ENCODE results near the gene PI3.
"Not testable (repeated sequence)": the region's sequence is repeated elsewhere in the genome, so short reads cannot be mapped to it uniquely, and the experiment has no call there.

The PI3 gene

DNA sequence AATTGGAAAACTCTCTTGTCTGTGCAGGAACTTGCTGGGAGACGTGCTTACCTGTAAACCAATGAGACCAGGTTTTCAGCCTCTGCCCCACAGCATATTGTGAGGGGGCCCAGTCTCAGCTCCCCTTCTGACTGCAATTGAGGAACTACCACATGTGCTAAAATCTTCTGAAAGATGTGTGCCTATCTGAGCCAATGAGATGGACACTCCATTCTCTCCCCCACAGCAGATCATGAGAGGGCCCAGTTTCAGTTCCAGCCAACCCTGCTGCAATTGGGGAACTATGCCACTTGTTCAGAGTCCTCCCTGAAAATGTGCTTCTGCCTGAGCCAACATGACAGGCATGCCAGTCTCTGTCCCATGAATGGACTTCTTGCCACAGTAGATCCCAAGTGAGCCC is 20.9 kb upstream of the PI3 start:
- TF ChIP-seq EZH2 (IDR thresholded peaks at IDR 0.05; ENCODE audit: borderline replicate concordance, low read length), result no peak
- TF ChIP-seq CTCF (IDR thresholded peaks at IDR 0.05; ENCODE audit: low read length), result no peak
- H3K36me3 ChIP-seq (ENCODE audit: insufficient read depth, low read length), result no peaks in the 10 kb centered on the region
- no peaks in the 10 kb centered on the region for H3K4me1 ChIP-seq (ENCODE audit: insufficient read depth, low read length, severe bottlenecking)
- no peak overlapping the region for H3K4me2 ChIP-seq (ENCODE audit: low read length)
- H3K9me2 ChIP-seq (ENCODE audit: low read depth, low read length), result no peaks in the 10 kb centered on the region
- H4K20me1 ChIP-seq (ENCODE audit: insufficient read depth, low read length), result no peaks in the 10 kb centered on the region
- no peak overlapping the region for H3K9ac ChIP-seq (ENCODE audit: low read length)
- no peaks in the 10 kb centered on the region for H3K79me2 ChIP-seq (ENCODE audit: insufficient read depth, low read length)
- no peaks in the 10 kb centered on the region for H3K9me3 ChIP-seq (ENCODE audit: low read length)
- no peak overlapping the region for H3K4me3 ChIP-seq (ENCODE audit: low read depth, low read length, poor library complexity, severe bottlenecking)
- no peak overlapping the region for H2AFZ ChIP-seq (ENCODE audit: low read length)
- H3K27me3 ChIP-seq (ENCODE audit: insufficient read depth, low read length), result 0 out of 2 replicates have a peak, but pooled peaks cover 2% of the 10 kb centered on the region
- H3K27ac ChIP-seq (ENCODE audit: low read depth, low read length, poor library complexity, severe bottlenecking), result no peak overlapping the region
- H3F3A ChIP-seq (ENCODE audit: insufficient read depth, low read length), result no peaks in the 10 kb centered on the region

GRCh38 chr20:45154183-45154582 is 20.5 kb upstream of the PI3 start:
- Histone ChIP-seq H3K27me3 (ENCODE audit: insufficient read depth, low read length) (0 out of 2 replicates have a peak, but pooled peaks cover 2% of the 10 kb centered on the region), H3K79me2 (ENCODE audit: insufficient read depth, low read length) (no peaks in the 10 kb centered on the region), H3K9ac (ENCODE audit: low read length) (no peak overlapping the region), H3K9me2 (ENCODE audit: low read depth, low read length) (no peaks in the 10 kb centered on the region), H3K9me3 (ENCODE audit: low read length) (peaks cover 1% of the 10 kb centered on the region; the same call in 1 of the 2 replicates), H3K27ac (ENCODE audit: low read depth, low read length, poor library complexity, severe bottlenecking) (no peak overlapping the region), H2AFZ (ENCODE audit: low read length) (no peak overlapping the region), H4K20me1 (ENCODE audit: insufficient read depth, low read length) (no peaks in the 10 kb centered on the region), H3F3A (ENCODE audit: insufficient read depth, low read length) (no peaks in the 10 kb centered on the region), H3K36me3 (ENCODE audit: insufficient read depth, low read length) (no peaks in the 10 kb centered on the region), H3K4me1 (ENCODE audit: insufficient read depth, low read length, severe bottlenecking) (no peaks in the 10 kb centered on the region), H3K4me2 (ENCODE audit: low read length) (no peak overlapping the region), H3K4me3 (ENCODE audit: low read depth, low read length, poor library complexity, severe bottlenecking) (no peak overlapping the region)
- TF ChIP-seq CTCF (IDR thresholded peaks at IDR 0.05; ENCODE audit: low read length) (no peak), EZH2 (IDR thresholded peaks at IDR 0.05; ENCODE audit: borderline replicate concordance, low read length) (no peak)

DNA sequence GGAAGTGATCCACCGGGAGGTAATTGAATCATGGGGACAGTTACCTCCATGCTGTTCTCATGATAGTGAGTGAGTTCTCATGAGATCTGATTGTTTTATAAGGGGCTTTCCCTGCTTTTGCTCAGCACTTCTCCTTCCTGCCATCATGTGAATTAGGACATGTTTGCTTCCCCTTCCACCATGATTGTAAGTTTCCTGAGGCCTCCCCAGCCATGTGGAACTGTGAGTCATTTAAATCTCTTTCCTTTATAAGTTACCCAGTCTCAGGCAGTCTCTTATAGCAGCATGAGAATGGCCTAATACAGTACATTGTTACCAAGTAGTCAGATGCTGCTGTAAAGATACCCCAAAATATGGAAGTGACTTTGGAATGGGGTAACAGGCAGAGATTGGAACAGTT is 19.9 kb upstream of the PI3 start:
- not testable (repeated sequence) for H2AFZ ChIP-seq (ENCODE audit: low read length); H3K36me3 ChIP-seq (ENCODE audit: insufficient read depth, low read length); H3K27me3 ChIP-seq (ENCODE audit: insufficient read depth, low read length); H3K9me2 ChIP-seq (ENCODE audit: low read depth, low read length); H3K27ac ChIP-seq (ENCODE audit: low read depth, low read length, poor library complexity, severe bottlenecking); H3K79me2 ChIP-seq (ENCODE audit: insufficient read depth, low read length); H3K4me3 ChIP-seq (ENCODE audit: low read depth, low read length, poor library complexity, severe bottlenecking); H3F3A ChIP-seq (ENCODE audit: insufficient read depth, low read length); H3K4me1 ChIP-seq (ENCODE audit: insufficient read depth, low read length, severe bottlenecking); H3K4me2 ChIP-seq (ENCODE audit: low read length); H4K20me1 ChIP-seq (ENCODE audit: insufficient read depth, low read length); H3K9ac ChIP-seq (ENCODE audit: low read length); H3K9me3 ChIP-seq (ENCODE audit: low read length)

- Histone ChIP-seq H3K36me3 (ENCODE audit: insufficient read depth, low read length) (no peaks in the 10 kb centered on the region), H3K9ac (ENCODE audit: low read length) (no peak overlapping the region), H3F3A (ENCODE audit: insufficient read depth, low read length) (no peaks in the 10 kb centered on the region), H3K4me2 (ENCODE audit: low read length) (no peak overlapping the region), H3K27me3 (ENCODE audit: insufficient read depth, low read length) (0 out of 2 replicates have a peak, but pooled peaks cover 2% of the 10 kb centered on the region), H3K79me2 (ENCODE audit: insufficient read depth, low read length) (no peaks in the 10 kb centered on the region), H3K9me2 (ENCODE audit: low read depth, low read length) (no peaks in the 10 kb centered on the region), H4K20me1 (ENCODE audit: insufficient read depth, low read length) (no peaks in the 10 kb centered on the region), H2AFZ (ENCODE audit: low read length) (no peak overlapping the region), H3K9me3 (ENCODE audit: low read length) (peaks cover 3% of the 10 kb centered on the region; the same call in 1 of the 2 replicates), H3K4me1 (ENCODE audit: insufficient read depth, low read length, severe bottlenecking) (no peaks in the 10 kb centered on the region), H3K4me3 (ENCODE audit: low read depth, low read length, poor library complexity, severe bottlenecking) (no peak overlapping the region), H3K27ac (ENCODE audit: low read depth, low read length, poor library complexity, severe bottlenecking) (no peak overlapping the region)
- TF ChIP-seq EZH2 (IDR thresholded peaks at IDR 0.05; ENCODE audit: borderline replicate concordance, low read length) (no peak), CTCF (IDR thresholded peaks at IDR 0.05; ENCODE audit: low read length) (no peak)
These were observed 18.0 kb upstream of the PI3 start for GRCh38 chr20:45156713-45157112.

All from OCI-LY1 (cell line).